Neuron (in vitro differentiated cells): ENCODE measurements around the gene HCK.
"Not testable (repeated sequence)": the region's sequence is repeated elsewhere in the genome, so short reads cannot be mapped to it uniquely, and the experiment has no call there.

Source experiments
- H2AFZ ChIP-seq: one replicate; pipeline ENCODE4 v1.6.1; 2013; ENCODE audit warnings: low read depth, mild to moderate bottlenecking, inconsistent platforms, low read length, moderate library complexity
- H3K27me3 ChIP-seq: one replicate; pipeline ENCODE4 v1.6.1; 2013; ENCODE audit warnings: low read length; ENCODE audit not compliant: insufficient read depth
- H3K36me3 ChIP-seq: one replicate; pipeline ENCODE4 v1.6.1; 2013; ENCODE audit warnings: low read length; ENCODE audit not compliant: insufficient read depth
- H3K4me1 ChIP-seq: one replicate; pipeline ENCODE4 v1.6.1; 2013; ENCODE audit warnings: low read length; ENCODE audit not compliant: insufficient read depth
- H3K4me3 ChIP-seq: 2 replicates; pipeline ENCODE4 v1.5.1; 2013; ENCODE audit warnings: mild to moderate bottlenecking, low read length, moderate library complexity
- H3K9me3 ChIP-seq: one replicate; pipeline ENCODE4 v1.6.1; 2013; ENCODE audit warnings: low read length

The HCK gene

DNA sequence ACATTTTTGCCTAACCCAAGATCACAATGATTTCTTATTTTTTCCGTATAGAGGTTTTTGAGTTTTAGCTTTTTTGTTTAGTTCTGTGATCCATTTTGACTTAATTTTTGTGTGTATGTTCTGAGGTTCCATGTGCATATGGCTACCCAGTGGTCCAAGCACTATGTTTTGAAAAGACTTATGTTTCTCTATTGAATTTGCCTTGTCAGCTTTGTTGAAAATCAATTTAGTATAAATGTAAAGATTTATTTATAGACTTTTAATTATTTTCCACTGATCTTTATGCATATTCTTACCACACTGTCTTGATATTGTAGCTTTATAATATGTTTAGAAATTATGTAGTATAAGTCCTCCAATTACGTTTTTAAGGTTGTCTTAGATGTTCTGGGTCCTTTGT, 67.7 kb downstream of the HCK start:
- Histone ChIP-seq H3K4me3 (no peak overlapping the region), H3K36me3 (peaks cover 6% of the 10 kb centered on the region), H3K4me1 (peaks cover 8% of the 10 kb centered on the region), H3K9me3 (peaks cover 5% of the 10 kb centered on the region), H2AFZ (no peak overlapping the region), H3K27me3 (no peaks in the 10 kb centered on the region)

DNA sequence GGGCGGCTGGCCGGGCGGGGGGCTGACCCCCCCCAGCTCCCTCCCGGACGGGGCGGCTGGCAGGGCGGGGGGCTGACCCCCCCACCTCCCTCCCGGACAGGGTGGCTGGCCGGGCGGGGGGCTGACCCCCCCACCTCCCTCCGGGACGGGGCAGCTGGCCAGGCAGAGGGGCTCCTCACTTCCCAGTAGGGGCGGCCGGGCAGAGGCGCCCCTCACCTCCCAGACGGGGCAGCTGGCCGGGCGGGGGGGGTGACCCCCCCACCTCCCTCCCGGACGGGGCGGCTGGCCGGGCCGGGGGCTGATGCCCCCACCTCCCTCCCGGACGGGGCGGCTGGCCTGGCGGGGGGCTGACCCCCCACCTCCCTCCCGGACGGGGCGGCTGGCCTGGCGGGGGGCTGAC, 69.9 kb downstream of the HCK start:
- not testable (repeated sequence) for H3K36me3 ChIP-seq, H3K9me3 ChIP-seq, H3K4me1 ChIP-seq, H3K27me3 ChIP-seq, H2AFZ ChIP-seq, H3K4me3 ChIP-seq

DNA sequence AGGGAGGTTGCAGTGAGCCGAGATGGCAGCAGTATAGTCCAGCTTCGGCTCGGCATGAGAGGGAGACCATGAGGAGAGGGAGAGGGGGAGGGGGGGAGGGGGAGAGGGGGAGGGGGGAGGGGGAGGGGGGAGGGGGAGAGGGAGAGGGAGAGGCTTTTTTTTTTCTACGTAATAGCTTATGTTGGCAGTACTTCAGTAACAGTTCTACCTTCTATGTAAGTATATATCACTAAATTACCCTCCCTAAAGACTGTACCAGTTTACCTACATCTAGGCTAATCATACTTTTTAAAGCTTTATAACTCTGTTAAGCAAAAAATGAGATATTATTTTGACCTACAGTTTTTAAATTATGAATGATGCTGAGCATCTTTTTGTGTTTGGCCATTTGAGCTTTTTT, 71.0 kb downstream of the HCK start:
- Histone ChIP-seq H3K27me3 (no peaks in the 10 kb centered on the region), H3K36me3 (no peaks in the 10 kb centered on the region), H3K9me3 (peaks cover 5% of the 10 kb centered on the region)

DNA sequence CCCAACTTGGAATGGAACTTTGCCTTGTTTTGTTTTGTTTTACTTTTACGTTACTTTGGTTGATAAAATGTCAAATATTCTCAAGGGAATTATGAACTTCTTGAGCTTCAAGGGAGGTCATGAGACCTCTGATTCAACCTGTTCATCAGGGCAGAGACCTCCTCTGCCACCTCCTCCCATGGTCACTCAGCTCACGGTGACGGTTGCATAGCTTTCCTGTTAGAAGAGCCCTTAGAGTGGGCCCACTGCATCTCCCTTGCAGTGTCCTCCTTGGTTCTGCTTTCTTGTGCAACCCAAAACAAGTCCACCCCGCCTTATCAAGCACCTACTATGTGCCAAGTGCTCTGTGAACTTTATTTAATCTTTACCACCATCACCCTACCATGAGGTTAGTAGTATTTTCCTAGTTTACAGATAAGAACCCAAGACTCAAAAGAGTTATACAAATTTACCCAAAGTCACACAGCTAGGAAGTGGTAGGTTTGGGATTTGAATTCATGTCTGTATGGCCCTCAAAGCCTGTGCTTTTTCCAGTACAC, 72.9 kb downstream of the HCK start:
- Histone ChIP-seq H2AFZ (no peak overlapping the region), H3K4me3 (no peak overlapping the region), H3K9me3 (peaks cover 5% of the 10 kb centered on the region), H3K4me1 (peaks cover 8% of the 10 kb centered on the region), H3K27me3 (no peaks in the 10 kb centered on the region), H3K36me3 (no peaks in the 10 kb centered on the region)

More for the DNA sequence above, 71.0 kb downstream of the HCK start:
- Histone ChIP-seq H3K4me1 (peaks cover 8% of the 10 kb centered on the region), H3K4me3 (no peak overlapping the region), H2AFZ (no peak overlapping the region)

DNA sequence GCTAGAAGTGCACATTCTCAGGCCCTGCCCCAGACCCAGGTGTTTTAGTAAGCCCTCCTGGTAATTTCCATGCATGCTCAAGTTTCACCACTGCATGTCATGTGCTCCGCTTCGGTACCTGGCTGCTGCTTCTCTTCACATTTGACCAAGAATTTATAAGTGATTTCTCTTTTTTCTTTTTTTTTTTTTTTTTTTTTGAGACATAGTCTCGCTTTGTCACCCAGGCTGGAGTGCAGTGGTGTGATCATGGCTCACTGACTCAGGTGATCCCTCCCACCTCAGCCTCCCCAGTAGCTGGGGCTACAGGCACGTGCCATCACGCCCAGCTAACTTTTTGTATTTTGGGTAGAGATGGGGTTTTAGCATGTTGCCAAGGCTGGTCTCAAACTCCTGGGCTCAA, 73.5 kb downstream of the HCK start:
- peaks cover 5% of the 10 kb centered on the region for H3K9me3 ChIP-seq
- peaks cover 6% of the 10 kb centered on the region for H3K4me1 ChIP-seq
- no peaks in the 10 kb centered on the region for H3K36me3 ChIP-seq
- H2AFZ ChIP-seq = no peak overlapping the region
- H3K27me3 ChIP-seq = no peaks in the 10 kb centered on the region
- no peak overlapping the region for H3K4me3 ChIP-seq

DNA sequence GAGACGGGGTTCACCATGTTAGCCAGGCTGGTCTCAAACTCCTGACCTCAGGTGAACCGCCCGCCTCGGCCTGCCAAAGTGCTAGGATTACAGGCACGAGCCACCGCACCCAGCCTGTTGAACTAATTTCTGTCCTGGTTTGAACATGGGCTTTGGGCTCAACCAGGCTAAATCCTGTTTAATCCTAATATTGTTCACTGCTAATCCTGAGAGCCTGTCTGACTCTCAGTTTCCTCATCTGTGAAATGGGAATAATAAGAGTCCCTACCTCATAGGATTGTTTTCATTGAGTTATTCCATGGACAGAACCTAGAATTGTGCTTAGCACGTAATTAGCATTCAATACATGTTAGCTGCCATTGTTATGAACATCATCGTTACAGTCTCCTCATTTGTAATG, 74.9 kb downstream of the HCK start:
- Histone ChIP-seq H3K27me3 (no peaks in the 10 kb centered on the region), H3K4me3 (no peak overlapping the region), H3K9me3 (peaks cover 5% of the 10 kb centered on the region), H3K36me3 (no peaks in the 10 kb centered on the region), H2AFZ (no peak overlapping the region), H3K4me1 (no peaks in the 10 kb centered on the region)

DNA sequence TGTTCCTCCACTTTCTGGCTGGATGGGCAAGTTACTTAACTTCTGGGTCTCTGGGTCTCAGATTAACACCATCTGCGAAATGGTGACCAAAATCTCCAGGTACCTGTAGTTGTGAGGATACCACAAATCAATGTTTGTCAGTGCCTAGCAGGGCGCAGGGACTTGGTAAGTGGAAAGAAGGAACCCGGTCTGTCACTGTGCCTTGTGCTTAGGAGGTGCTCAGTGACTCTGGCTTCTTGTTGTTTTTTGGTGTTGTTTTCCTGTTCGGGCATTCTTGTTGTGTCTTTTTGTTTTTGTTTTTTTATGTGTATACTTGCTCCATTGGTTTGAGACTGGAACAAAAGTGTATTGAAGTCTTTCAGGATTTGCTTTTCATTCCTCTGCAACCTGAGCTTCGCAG, 75.3 kb downstream of the HCK start:
- H3K9me3 ChIP-seq = peaks cover 5% of the 10 kb centered on the region
- no peak overlapping the region for H3K4me3 ChIP-seq
- H3K36me3 ChIP-seq = peaks cover 1% of the 10 kb centered on the region
- no peaks in the 10 kb centered on the region for H3K4me1 ChIP-seq
- H2AFZ ChIP-seq = no peak overlapping the region
- no peaks in the 10 kb centered on the region for H3K27me3 ChIP-seq

DNA sequence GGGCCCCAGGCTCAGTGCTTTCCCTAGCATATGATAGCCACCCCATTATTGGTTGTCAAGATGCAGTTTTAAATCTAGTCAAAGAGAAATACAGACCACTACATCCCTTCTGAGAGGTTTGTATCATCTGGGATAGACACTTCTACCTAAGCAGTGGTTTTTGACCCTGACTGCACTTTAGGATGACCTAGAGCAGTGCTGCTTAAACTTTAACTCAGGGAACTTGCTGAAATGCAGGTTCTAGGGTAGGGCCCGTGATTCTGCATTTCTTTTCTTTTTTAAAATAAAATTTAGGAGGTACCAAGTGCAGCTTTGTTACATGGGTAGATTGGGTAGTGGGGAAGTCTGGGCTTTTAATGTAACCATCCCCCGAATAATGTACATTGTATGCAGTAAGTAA, 76.1 kb downstream of the HCK start:
- H2AFZ ChIP-seq = no peak overlapping the region
- no peaks in the 10 kb centered on the region for H3K27me3 ChIP-seq
- no peak overlapping the region for H3K4me3 ChIP-seq
- peaks cover 5% of the 10 kb centered on the region for H3K9me3 ChIP-seq
- H3K4me1 ChIP-seq = no peaks in the 10 kb centered on the region
- H3K36me3 ChIP-seq = peaks cover 6% of the 10 kb centered on the region

DNA sequence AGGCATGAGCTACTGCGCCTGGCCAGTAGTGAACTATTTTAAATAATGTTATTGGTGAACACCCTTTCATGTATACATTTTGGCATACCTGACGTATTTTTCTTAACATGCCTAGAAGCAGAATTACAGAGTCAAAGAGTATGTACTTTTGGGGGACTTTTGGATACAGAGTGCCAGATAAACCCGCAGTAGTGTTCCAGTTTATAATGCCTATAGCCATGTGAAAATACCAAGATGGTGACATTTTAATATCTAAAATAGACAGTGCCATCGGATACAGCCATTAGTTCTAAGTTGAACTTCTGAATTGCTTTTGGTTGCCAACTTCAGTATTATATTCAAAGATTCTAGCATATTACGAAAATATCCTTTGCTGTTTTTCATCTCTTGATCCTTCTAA, 77.8 kb downstream of the HCK start:
- no peaks in the 10 kb centered on the region for H3K9me3 ChIP-seq
- H2AFZ ChIP-seq = no peak overlapping the region
- no peak overlapping the region for H3K4me3 ChIP-seq
- peaks cover 6% of the 10 kb centered on the region for H3K36me3 ChIP-seq
- no peaks in the 10 kb centered on the region for H3K27me3 ChIP-seq
- H3K4me1 ChIP-seq = no peaks in the 10 kb centered on the region

DNA sequence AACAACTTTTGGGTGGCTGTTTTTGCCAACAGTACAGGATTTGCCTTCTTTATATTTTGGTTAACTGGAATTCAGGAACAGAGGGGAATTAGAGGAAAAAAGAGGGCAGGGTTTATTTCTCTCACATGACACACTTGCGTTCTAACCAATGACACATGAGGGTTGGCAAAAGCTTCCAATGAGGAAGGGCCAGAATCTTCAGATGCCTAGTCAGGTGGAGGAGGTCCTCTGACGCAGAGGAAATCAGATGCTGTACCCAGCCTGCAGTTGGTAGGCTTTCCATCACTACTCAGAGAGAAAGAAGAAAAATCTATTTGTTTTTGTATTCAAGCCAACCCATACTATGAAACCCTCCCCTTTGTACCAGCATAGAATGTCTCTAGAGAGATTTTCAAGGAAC, 78.3 kb downstream of the HCK start:
- no peak overlapping the region for H3K4me3 ChIP-seq
- no peaks in the 10 kb centered on the region for H3K4me1 ChIP-seq
- peaks cover 6% of the 10 kb centered on the region for H3K36me3 ChIP-seq
- no peaks in the 10 kb centered on the region for H3K27me3 ChIP-seq
- no peak overlapping the region for H2AFZ ChIP-seq
- no peaks in the 10 kb centered on the region for H3K9me3 ChIP-seq

DNA sequence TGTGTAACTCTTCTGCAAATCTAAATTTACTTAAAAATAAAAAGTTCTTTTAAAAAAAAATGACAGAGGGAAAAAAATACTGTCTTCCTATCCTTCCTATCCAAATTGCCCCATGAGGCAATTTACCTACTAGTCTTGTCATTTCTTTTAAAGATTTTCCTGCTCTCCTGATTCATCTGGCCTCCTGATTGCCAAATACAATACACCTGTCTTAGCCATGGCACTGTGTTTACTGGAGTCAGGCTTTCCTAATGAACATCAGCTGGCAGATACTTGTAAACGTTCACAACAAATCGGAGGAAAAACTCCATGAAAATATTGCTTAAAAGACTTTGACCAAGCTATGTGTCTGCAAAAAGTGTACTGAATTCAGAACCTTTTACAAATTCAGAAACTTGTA, 78.9 kb downstream of the HCK start:
- Histone ChIP-seq H2AFZ (no peak overlapping the region), H3K27me3 (no peaks in the 10 kb centered on the region), H3K4me1 (no peaks in the 10 kb centered on the region), H3K4me3 (no peak overlapping the region), H3K36me3 (peaks cover 11% of the 10 kb centered on the region), H3K9me3 (no peaks in the 10 kb centered on the region)

DNA sequence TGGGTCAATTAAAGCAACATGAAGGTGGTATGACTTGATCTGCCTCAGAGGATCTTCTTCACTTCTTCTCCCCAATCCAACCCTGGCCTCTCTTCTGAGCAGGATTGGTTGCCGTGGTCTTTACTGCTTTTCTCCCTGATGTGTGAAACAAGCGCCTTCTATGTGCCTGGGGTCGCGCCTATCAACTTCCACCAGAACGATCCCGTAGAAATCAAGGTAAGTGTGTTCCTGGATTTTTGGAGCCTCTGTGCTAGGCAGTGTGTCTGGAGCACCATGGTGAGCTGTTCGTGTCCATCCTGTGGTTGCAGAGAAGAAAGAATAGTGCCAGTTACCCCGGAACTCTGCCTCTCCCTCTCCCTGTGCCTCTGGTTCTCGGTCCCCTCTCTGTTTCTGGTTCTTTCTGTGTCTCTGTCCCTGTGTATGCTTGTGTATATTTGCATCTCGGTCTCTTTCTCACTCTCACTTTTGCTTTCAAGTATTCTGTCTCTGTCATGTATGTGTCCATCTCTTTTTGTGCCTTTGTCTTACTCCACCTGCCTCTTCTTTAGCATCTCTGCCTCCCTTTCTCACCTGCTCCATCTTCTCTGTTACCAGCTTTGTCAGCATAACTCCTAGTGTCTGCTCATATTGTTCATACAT, 81.0 kb downstream of the HCK start:
- Histone ChIP-seq H3K9me3 (no peaks in the 10 kb centered on the region), H3K36me3 (peaks cover 30% of the 10 kb centered on the region), H3K4me1 (no peaks in the 10 kb centered on the region), H2AFZ (no peak overlapping the region), H3K4me3 (no peak overlapping the region), H3K27me3 (no peaks in the 10 kb centered on the region)

DNA sequence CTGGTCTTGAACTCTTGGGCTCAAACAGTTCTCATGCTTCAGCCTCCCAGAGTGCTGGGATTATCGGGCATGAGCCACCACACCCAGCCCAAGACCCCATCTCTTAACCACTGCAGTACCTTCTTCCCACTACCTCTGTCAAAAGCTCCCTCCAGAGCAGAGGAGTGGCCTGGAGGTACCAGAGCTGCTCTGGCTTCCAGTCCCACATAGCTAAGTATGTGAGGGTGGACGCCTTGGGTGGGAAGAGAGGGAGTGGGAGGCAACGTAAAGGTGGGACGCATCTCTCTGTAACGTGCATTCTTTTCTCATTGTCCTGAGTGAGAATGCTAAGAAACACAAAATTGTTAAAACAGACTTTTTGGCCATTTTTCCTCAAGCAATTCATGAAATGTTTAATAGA, 82.0 kb downstream of the HCK start:
- H2AFZ ChIP-seq = no peak overlapping the region
- H3K36me3 ChIP-seq = peaks cover 35% of the 10 kb centered on the region
- no peaks in the 10 kb centered on the region for H3K27me3 ChIP-seq
- no peak overlapping the region for H3K4me3 ChIP-seq
- no peaks in the 10 kb centered on the region for H3K4me1 ChIP-seq
- H3K9me3 ChIP-seq = no peaks in the 10 kb centered on the region

DNA sequence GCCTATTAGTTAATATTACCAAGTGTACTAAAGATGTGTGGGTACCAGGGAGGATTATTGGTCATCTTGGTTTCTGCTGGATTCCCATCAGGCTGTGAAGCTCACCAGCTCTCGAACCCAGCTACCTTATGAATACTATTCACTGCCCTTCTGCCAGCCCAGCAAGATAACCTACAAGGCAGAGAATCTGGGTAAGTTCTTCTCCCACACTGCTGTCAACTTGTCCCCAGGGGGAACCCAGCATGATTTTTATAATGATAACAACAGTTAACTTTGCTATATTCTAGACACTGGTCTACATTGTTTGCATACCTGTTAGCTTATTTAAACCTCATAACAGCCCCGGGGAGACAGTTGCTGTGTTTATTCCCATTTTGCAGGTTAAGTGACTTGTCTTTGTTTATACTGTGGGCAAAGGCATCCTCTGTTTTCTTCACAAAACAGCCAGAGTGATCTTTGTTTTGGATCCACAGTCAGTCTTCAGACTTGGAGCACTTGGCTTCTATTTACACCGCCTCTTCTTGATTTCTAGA, 84.0 kb downstream of the HCK start:
- Histone ChIP-seq H3K4me3 (no peak overlapping the region), H3K27me3 (no peaks in the 10 kb centered on the region), H3K36me3 (peaks cover 53% of the 10 kb centered on the region), H3K4me1 (no peaks in the 10 kb centered on the region), H3K9me3 (no peaks in the 10 kb centered on the region), H2AFZ (no peak overlapping the region)
